Measurements from ENCODE around the gene AKR1E2.
A peak's percentile ranks its signal among the peaks of the same experiment; 100 is the strongest.

The AKR1E2 gene

DNA sequence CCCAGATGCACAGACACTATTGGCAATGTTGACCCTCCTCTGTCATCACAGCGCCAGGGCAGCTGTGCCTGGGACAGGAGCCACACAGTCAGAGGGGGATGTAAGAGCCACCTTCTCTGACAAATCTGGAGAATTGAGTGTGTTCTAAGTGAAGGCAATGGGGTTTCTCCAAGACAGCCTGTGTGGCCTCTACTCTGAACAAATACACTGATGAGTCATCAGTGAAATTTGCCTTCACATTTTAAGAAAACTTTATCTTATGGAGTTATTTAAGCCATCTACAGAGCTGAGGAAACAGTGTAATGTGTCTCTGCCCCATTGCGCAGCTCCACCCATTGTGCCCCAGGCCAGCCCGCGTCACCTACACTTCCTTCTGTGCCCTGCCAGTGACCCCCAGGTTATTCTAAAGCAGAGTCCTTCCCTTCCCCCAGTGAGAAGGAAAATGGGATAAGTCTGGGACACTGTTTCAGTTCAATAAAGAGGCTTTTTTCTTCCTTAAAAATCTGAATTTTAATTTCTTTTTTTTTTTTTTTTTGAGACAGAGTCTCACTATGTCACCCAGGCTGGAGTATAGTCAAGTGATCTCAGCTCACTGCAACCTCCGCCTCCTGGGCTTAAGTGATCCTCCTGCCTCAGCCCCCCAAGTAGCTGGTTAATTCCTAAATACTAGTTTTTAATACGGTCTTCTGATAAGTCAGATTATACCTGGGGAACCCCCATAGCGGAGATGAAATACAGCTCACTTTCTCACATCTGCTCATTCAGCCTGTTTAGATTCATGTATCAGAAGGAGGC is 21.8 kb downstream of the AKR1E2 start:
- DNase-seq = no peak

DNA sequence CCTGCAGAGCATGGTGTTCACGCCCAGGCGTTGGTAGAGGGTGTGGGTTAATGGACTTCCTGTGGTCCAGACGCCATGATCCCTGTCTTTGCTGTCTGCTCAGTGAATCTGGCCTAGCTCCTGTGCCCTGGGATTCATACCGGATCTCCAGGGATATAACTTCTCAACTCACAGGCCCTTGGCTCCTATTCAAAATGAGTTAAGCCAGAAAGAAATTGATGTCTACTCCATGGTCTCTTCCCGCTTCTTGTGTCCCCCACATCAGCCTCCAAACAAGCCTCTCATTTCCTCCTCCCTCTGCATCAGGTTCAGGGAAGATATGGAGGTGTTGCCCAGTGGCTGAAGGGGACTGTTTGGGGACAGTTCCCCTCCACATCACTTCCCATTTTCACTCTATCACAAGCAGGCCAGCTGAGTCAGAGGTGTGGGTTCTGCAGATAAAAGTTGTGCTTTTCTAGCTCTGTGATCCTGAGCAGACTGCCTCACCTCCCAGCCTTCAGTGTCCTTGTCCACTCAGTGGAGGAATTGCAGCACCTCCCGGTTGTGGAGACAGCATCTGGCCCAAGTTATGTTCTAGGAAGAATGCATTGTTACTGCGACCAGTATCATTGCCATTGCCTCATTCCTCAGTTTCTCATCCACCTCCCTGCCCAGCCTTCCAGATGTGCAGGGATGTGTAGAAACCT is 22.5 kb downstream of the AKR1E2 start:
- DNase-seq = no peak

DNA sequence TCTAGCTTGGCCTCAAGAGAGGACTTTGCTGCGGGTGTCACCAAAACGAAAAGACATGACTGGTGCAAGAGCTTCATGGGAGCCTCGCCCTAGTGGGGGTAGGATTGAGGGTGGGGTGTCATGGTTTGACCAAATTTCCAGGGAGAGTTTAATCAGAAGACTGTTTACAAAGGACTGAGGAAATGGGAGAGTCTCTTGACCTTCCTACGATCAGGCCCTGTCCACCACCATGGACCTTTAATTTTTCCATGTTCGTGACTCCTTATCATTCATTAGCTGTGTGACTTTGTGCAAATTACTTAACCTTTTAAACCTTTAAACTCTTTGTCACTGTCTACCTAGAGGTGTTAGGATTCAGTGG is 23.0 kb downstream of the AKR1E2 start:
- DNase-seq = no peak

DNA sequence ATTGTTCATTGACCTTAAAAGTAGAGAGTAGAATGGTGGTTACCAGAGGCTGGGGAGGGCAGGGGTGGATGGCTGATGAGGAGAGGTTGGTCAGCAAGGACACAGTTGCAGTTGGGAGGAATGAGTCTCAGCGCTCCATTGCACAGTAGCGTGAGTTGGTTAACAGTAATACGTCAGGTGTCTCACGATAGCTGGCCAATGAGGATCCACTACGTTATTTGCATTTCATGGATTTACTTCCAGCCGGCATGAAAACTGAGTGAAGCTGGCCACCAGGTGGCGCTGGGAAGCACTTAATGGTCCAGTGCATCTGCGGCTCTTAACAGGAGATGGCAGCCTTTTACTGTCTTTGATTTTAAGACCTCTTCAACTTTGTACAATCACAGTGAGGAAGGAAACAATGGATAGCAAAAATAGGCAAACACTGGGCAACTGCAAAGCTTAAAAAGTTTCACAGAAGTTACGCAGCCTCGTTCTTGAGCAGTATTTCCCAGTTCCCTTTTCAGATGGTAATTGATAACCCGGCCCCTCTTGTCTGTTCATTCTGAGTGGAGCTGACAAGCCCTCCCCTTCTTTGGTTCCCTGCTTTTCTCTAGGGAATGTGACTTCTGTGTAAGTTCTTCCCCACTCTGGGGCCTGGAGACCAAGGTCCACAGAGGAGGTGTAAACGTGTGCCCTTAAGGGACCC is 23.7 kb downstream of the AKR1E2 start:
- peak; percentile 97 for DNase-seq

DNA sequence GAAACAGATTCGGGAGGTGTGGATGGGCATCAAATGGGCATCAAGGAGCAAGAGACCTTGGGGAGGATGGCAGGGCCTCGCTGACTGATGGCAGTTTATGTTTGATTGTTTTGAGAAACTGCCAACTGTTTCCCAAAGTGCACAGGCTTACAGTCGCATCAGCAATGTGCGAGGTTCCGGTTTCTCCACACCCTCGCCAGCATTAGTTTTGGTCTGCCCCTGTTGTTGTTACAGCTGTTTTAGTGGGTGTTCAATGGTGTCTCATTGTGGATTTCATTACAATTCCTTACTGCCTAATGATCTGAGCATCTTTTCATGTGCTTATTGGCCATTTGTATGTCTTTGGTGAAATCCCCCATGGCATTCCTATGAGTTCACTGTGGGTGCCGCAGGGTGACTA is 24.4 kb downstream of the AKR1E2 start:
- no peak for DNase-seq

DNA sequence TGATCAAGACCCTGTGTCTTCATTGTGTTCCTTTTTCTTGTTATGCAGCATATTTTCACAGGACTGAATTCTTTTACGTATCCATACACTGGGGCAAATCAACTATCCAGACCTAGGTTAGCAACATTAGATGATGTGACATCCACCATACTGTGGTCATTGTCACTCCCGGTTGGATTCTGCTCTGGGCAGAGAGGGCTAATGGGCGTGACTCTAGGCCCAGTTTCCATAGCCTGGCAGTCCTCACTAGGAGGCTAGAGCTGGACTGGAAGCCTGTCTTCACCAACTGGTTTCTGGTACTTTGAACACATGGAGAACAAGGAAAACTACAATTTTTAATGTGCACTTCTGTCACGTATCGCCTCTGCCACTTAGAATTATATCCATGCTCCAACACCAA is 25.2 kb downstream of the AKR1E2 start:
- no peak for DNase-seq

DNA sequence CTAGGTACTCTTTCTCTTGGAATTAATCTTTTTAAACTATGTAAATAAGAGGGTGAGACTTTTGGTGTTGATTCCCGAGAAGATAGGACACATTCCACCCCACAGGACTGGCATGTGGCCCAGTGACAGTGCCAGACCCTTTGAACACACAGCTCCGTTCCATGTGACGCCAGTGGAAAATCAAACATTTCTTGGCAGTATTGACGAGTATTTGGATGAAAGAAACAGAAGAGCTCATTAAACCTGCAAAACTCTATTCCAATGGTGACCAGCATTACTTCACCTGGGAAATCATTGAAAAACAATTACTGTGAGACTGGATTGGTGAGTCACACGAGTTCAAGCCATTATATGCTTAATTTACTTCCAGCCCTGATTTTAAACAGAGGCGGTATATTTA is 25.8 kb downstream of the AKR1E2 start:
- DNase-seq = peak; percentile 50

DNA sequence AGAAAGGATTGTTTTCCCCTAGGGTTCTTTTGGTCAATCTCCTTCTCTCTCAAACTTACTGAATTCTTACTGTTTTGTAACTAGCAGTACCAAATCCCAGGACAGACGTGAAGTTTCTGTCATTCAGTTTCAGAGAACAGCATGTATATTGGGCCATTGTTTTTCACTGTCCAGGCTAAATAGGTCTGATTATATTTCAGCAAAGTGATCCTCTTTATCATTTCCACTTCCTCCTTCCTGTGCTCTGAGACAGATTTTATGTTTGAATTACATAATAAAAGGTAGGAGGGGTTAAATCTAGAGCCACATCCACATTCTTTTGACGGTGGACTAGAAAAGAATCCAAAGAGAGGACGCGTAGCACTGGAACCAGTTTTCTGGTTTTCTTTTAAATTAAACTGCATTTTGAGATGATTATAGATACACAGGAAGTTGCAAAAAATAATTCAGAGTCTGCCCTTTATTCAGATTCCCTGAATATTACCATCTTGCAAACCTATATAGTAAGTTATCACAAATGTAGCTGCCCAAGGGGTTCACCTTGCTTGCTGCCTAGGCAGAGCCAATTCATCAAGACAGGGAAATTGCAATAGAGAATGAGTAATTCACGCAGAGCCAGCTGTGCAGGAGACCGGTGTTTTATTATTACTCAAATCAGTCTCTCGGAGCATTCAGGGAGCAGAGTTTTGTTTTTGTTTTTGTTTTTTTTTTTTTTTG is 40.1 kb downstream of the AKR1E2 start:
- DNase-seq = no peak

DNA sequence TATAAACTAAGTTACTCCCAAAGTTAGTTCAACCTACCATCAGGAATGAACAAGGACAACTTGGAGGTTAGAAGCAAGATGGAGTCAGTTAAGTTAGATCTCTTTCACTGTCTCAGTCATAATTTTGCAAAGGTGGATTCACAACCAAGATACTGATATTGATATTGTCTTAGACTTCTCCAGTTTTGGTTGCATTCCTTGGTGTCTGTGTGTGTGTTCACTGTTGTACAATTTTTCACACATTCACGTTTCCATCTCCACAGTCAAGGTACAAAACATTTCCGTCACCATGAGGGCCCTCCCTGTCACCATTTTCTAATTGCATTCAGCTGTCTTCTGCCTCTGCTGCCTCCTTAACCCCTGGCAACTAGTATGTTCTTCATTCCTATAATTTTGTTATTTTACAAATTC is 41.1 kb downstream of the AKR1E2 start:
- no peak for DNase-seq

DNA sequence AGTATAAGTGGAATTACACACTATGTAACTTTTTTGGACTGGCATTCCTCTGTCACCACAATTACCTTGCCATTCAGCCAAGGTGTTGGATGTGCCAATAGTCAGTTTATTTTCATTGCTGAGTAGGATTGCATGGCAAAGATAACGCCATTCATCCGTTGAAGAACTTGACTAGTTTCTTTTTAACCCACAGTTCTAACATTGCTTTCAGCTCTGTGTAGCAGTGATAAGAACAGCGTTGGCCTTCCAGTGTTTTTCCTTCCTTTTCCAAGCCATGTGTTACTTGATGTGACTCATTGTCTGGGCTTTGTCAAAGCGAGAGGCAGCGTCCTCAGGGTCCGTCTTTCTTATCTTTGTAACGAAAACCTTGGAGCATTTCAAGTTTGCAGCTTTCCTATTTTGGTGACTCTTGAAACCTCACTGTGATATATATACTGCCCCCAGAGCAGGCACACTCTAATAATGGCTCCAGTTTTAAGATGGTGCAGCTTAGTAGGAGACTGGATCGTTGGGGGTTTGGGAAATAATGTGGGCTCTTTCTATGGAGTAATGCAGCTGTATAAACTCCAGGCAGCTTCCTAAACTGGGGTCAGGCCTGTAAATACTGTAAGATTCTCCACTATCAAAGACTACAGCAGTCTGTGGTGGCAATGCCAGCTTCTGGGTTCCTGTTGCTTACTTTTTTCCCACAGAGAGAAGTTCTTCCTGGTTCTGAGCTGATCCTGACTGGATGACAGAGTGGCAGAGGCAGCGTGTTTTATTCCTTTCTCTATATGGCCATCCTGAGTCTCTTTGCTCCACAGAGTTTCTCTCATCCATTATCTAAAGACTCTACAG is 41.7 kb downstream of the AKR1E2 start:
- DNase-seq = no peak

DNA sequence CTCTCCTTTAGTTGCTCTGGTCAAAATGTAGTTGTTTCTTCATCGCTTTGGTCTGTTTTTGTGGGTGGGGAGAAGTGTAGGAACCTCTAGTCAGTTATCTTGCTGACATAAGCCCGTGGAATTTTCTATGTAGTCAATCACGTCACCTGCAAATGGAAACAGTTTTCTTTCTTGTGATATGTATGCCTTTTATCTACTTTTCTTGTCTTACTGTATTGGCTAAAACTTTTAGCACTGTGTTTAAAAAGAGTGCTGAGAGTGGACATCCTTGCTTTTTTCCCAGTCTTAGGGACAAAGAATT is 42.3 kb downstream of the AKR1E2 start:
- DNase-seq = no peak

DNA sequence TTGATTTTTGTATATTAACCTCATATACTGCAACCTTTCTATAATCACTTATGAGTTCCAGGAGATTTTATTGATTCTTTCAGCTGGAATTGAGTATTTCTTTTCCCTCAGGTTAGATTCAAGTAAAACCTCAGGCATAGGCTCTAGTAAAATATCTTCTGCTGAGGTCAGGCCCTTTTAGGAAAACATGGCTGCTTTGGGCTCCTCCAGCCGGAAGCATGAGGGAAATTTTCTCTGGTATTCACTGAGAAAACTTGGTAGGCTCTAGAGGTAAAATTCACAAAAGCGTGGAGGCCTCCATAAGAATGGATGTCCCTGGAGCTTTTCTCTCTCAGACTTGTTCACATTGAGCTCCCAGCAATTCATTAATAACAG is 56.7 kb downstream of the AKR1E2 start:
- no peak for DNase-seq

DNA sequence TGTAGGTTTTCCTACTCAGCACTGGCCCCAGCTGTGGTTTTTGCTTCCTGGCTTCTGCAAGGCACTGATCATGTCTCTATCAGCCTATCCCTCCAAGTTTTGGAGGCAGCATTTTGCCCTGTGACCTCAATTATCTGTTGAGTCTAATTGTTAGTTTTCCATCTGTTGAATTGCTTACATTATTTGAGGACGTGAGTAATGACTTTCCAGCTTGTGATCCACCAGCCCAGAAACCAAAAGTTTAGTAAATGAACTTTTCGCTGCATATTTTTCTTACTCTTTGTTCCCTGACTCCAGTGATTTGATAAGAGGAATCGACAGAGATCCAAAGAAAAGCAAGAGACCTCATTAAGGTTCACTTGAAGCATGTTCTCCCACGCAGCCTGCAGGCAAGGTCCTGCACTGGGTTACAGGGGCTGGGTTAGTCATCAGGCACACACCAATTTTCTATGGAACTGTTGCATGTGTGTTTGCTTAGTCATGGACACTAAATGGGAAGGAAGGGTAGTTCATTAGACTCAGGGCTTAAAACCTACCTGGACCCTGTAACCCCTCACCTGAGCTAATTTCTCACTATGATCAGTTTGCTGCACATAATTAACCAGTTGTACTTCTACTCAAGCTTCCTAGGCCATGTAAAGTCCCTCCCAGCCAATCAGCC is 57.2 kb downstream of the AKR1E2 start:
- no peak for DNase-seq

DNA sequence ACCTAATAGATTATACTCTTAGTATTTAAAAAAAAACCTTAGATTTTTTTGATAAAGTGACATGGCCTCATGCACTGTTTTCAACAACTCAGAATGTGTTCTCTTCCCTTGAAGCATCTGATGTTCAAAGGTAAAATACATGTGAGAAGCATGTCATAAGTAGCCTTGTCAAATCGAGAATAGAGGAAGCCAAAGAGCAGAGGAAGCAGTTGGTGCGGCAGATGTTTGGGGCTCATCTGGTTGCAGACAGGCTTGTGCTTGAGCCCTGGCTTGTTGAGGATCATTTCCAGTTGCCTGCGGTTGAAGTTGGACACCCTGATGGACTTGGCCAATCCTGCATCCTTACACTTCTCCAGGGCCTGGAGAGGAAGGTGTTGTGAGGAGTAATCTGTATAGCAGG is 59.2 kb downstream of the AKR1E2 start:
- no peak for DNase-seq

DNA sequence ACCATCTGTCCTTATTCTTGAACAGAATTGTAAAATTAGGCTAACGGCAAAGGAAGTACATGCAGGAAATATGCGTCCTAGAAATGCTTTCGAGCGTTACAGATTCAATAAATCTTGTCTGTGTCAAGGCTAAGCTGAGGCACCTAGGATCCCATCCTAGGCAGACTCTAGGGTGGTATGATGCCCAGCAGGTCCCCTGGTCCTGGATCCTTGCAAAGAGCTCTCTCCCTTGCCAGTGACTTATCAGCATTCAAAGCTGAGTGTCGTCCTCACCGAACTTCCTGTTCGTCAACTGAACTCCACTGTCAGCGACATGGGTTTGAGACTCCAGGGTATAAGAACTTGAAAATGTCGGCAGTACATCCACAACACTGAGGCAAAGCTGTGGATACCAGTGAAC is 61.5 kb downstream of the AKR1E2 start:
- no peak for DNase-seq

DNA sequence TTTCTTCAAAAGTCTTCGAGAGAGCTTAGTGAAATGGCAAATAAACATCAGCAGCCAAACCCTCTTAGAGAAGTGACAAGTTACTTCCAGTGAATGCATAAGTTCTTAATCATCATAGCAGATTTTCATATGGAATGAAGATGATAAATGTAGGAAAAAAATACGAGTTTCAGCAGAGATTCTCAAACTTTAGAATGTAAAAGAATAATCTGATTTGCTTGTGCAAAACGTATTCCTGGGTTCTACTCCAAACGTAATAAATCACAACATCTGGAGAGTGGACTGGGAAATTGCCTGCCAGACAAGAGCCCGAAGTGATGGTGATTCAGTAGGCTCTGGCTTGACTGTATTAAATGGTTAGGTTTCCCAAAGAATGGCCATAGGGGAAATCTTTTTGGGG is 62.2 kb downstream of the AKR1E2 start:
- DNase-seq = no peak

DNA sequence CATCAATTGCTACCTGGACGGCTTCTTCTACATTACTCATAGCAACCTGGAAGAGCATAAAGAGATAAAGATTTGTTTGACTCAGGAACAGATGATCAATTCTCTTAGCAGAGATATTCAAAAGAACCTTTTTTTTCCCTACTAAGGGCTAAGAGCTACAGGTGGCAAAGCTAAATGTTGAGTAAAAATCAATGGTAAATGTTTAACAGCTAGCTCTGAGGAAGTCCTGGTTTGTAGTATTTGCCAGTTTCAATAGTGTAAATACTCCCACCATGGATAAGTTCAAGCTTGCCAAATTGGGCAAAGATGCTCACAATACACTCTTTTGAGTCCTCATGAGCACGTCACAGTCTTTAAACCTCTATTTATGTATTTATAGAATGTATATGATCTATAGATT is 64.0 kb downstream of the AKR1E2 start:
- DNase-seq = no peak

DNA sequence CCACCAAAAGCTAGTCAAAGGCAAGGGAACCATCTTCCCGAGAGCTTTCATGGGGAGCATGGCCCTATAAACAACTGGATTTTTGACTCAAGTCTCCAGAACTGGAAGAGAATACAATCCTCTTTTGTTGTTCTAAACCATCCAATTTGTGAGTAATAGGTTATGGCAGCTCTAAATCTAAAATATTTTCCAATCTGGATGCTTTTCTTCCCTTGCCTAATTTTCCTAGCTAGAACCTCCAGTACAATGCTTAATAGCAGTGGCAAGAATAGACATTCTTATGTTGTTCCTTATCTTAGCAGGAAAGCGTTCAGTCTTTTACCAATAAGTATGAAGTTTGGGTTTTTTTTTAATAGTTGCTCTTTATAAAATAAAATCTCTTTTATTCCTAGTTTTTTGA is 66.7 kb downstream of the AKR1E2 start:
- no peak for DNase-seq

DNA sequence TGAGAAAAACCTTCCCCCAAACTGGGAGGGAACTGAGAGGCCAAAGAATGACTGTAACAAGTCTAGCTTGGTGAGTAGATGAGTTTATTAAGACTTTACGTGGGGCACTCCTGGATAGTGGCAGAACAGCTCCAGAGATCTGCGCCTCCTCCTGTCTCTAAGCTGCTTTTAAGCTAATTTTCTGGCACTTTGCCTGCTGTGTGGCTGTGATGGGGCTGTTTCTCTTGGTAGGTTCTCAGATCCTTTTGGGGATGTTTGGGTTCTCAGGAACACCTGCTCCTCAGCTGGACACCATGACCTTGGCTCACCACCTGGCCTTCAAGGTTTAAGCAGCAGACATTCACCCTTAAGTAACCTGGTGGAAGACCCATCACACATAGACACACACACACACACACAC is 68.3 kb downstream of the AKR1E2 start:
- DNase-seq = no peak
